CD14-positive monocyte (primary cell): ENCODE results near the gene SH2D3C. TPM values are rescaled to one million over a fixed set of nuclear protein-coding genes. Genes with fewer than 3 reads are reported as not detected.

Experiments used
- DNase-seq, 3 donors: peaks; one replicate each; pipeline ENCODE4 v3.0.0-alpha.2; 2011 to 2022
- H2AFZ ChIP-seq: 2 replicates; pipeline ENCODE4 v1.6.0; 2012; ENCODE audit warnings: mild to moderate bottlenecking, low read depth, low read length, inconsistent platforms; ENCODE audit not compliant: insufficient read depth, poor library complexity, severe bottlenecking
- H3K27ac ChIP-seq, 2 donors: 1 replicate in 1 of 2; 2 replicates in 1 of 2; pipeline ENCODE4 v1.5.1; 2012 to 2013; ENCODE audit warnings: low read length in 2 of 2, control low read depth in 1 of 2, inconsistent platforms in 1 of 2, low read depth in 1 of 2, mild to moderate bottlenecking in 1 of 2
- H3K27me3 ChIP-seq, 2 donors: one replicate each; pipeline versions ENCODE4 v1.6.0 to v1.6.1; 2011 to 2013; ENCODE audit warnings: low read length in 2 of 2; ENCODE audit not compliant: control insufficient read depth in 2 of 2, insufficient read depth in 2 of 2
- H3K36me3 ChIP-seq, 2 donors: replicated peaks in 1 of 2; 1 replicate in 1 of 2; 2 replicates in 1 of 2; pipeline versions ENCODE4 v1.5.1 to v1.6.1; 2012 to 2013; ENCODE audit warnings: low read length in 2 of 2, control low read depth in 1 of 2, inconsistent platforms in 1 of 2, mild to moderate bottlenecking in 1 of 2; ENCODE audit not compliant: insufficient read depth in 2 of 2, control insufficient read depth in 1 of 2
- H3K4me1 ChIP-seq, 2 donors: 1 replicate in 1 of 2; 2 replicates in 1 of 2; pipeline versions ENCODE4 v1.5.1 to v1.6.1; 2012 to 2013; ENCODE audit warnings: low read length in 2 of 2, control low read depth in 1 of 2, inconsistent platforms in 1 of 2, mild to moderate bottlenecking in 1 of 2, moderate library complexity in 1 of 2; ENCODE audit not compliant: insufficient read depth in 2 of 2, control insufficient read depth in 1 of 2
- H3K4me2 ChIP-seq: replicated peaks from 2 replicates; pipeline ENCODE3; 2012; ENCODE audit warnings: low read length, moderate library complexity, mild to moderate bottlenecking; ENCODE audit not compliant: poor library complexity, severe bottlenecking; ENCODE audit errors: extremely low read depth
- H3K4me3 ChIP-seq, 3 experiments: fragments of 200-600 bp in 1 of 3; sonication (generic) in 1 of 3; replicated peaks in 1 of 3; 1 replicate in 2 of 3; 2 replicates in 1 of 3; pipeline ENCODE4 v1.5.1; 2011 to 2013; ENCODE audit warnings: low read length in 3 of 3, mild to moderate bottlenecking in 3 of 3, control low read depth in 2 of 3, low read depth in 2 of 3, inconsistent platforms in 1 of 3, moderate library complexity in 1 of 3
- H3K79me2 ChIP-seq: 2 replicates; pipeline ENCODE4 v1.6.0; 2012; ENCODE audit warnings: mild to moderate bottlenecking, control low read depth, inconsistent platforms, low read length, moderate library complexity; ENCODE audit not compliant: insufficient read depth
- H3K9ac ChIP-seq: 2 replicates; pipeline ENCODE4 v1.6.0; 2017; ENCODE audit warnings: low read length, mild to moderate bottlenecking; ENCODE audit not compliant: insufficient read depth, poor library complexity, severe bottlenecking
- H3K9me3 ChIP-seq, 2 donors: replicated peaks in 1 of 2; 1 replicate in 1 of 2; 2 replicates in 1 of 2; pipeline versions ENCODE4 v1.5.1 to v1.6.1; 2012 to 2013; ENCODE audit warnings: low read length in 2 of 2, control low read depth in 1 of 2; ENCODE audit not compliant: control insufficient read depth in 1 of 2, insufficient read depth in 1 of 2
- H4K20me1 ChIP-seq: 2 replicates; pipeline ENCODE4 v1.6.0; 2012; ENCODE audit warnings: mild to moderate bottlenecking, low read length, control low read depth, moderate library complexity; ENCODE audit not compliant: insufficient read depth
- H3K27ac Mint-ChIP-seq, 7 donors: one replicate each; pipeline ENCODE4 v1.8.0; 2020; ENCODE audit warnings: mild to moderate bottlenecking in 7 of 7, mixed read lengths in 7 of 7, moderate library complexity in 6 of 7, inconsistent platforms in 2 of 7
- H3K27me3 Mint-ChIP-seq, 3 donors: one replicate each; pipeline ENCODE4 v1.8.0; 2021 to 2022; ENCODE audit warnings: low read depth in 3 of 3, mild to moderate bottlenecking in 3 of 3, mixed read lengths in 3 of 3, moderate library complexity in 3 of 3, inconsistent platforms in 1 of 3
- H3K36me3 Mint-ChIP-seq, 2 donors: one replicate each; pipeline ENCODE4 v1.8.0; 2020; ENCODE audit warnings: mixed read lengths in 2 of 2, inconsistent platforms in 1 of 2, mild to moderate bottlenecking in 1 of 2
- H3K4me1 Mint-ChIP-seq: one replicate; pipeline ENCODE4 v1.8.0; 2020; ENCODE audit warnings: mild to moderate bottlenecking, mixed read lengths
- H3K4me3 Mint-ChIP-seq, 2 donors: one replicate each; pipeline ENCODE4 v1.8.0; 2020; ENCODE audit warnings: mild to moderate bottlenecking in 2 of 2, mixed read lengths in 2 of 2, moderate library complexity in 1 of 2
- H3K9me3 Mint-ChIP-seq, 7 donors: one replicate each; pipeline ENCODE4 v1.8.0; 2020 to 2022; ENCODE audit warnings: mixed read lengths in 7 of 7, mild to moderate bottlenecking in 6 of 7, moderate library complexity in 6 of 7, inconsistent platforms in 2 of 7
- CTCF ChIP-seq: fragments of 200-600 bp; IDR thresholded peaks from one replicate; pipeline ENCODE4 v1.8.0; 2022; ENCODE audit warnings: antibody characterized with exemption, mild to moderate bottlenecking
- WGBS: methylation state at CpG from one replicate; pipeline ENCODE4 v1.1.5; 2013; ENCODE audit warnings: missing lambda C conversion rate; ENCODE audit not compliant: insufficient coverage; 5-methylcytosine and 5-hydroxymethylcytosine counted together
- intact Hi-C, 2 donors: fragments of 100-400 bp; cut with micrococcal nuclease; formaldehyde crosslinking; loops; one replicate each; pipeline versions ENCODE4 v1.15.0 to v1.15.1; 2023
- polyA plus RNA-seq, 3 donors: library from polyadenylated mRNA; depleted of rRNA in 1 of 3; unstranded in 2 of 3; stranded (reverse) in 1 of 3; fragments of 300-500 nt in 2 of 3; fragments of >200 nt in 1 of 3; fragmentation: Illumina TruSeq in 2 of 3; gene quantifications; 1 replicate in 2 of 3; 2 replicates in 1 of 3; pipeline ENCODE4 v1.2.3, GENCODE V29; 2012 to 2021

SH2D3C gene
- polyA plus RNA-seq, 3 donors, result 11.5 to 47.3 (median 20.5) TPM

GRCh38 chr9:127738666-127739065 lies 39.8 kb downstream of the SH2D3C start:
- no peak overlapping the region for H3K4me3 Mint-ChIP-seq
- Histone ChIP-seq H3K27me3 (no peaks in the 10 kb centered on the region), H3K36me3 (peaks cover 57 to 59% of the 10 kb centered on the region in 2 donors), H2AFZ (no peak overlapping the region), H3K4me3 (no peak overlapping the region), H3K4me1 (peaks cover 15 to 28% of the 10 kb centered on the region in 2 donors), H3K79me2 (no peaks in the 10 kb centered on the region), H3K4me2 (no peak overlapping the region), H3K27ac (no peak overlapping the region), H4K20me1 (peaks cover 68% of the 10 kb centered on the region), H3K9me3 (no peaks in the 10 kb centered on the region), H3K9ac (no peak overlapping the region)
- DNase-seq, result no peak
- intact Hi-C loops, result loop anchor here in 1 of 2 donors (5.0 kb wide), 2 partner anchors 129 to 179 kb away; partner anchors contain the start of gene ST6GALNAC4
- peaks cover 40 to 66% of the 10 kb centered on the region in 2 donors for H3K36me3 Mint-ChIP-seq
- TF ChIP-seq CTCF, result no peak
- peak overlapping the region in 3 of 7 donors; percentile 62 to 90 (median 77) for H3K27ac Mint-ChIP-seq
- WGBS, result 97% methylated on average over 9 of the region's 13 CpGs
- peaks cover 0 to 1% (median 0%) of the 10 kb centered on the region in 7 donors for H3K9me3 Mint-ChIP-seq
- peaks cover 0 to 3% (median 0%) of the 10 kb centered on the region in 3 donors for H3K27me3 Mint-ChIP-seq
- H3K4me1 Mint-ChIP-seq, result peaks cover 17% of the 10 kb centered on the region

GRCh38 chr9:127735530-127736185 lies 42.8 kb downstream of the SH2D3C start:
- intact Hi-C loops, result loop anchor here (1.0 to 5.0 kb wide), 6 partner anchors 35 to 184 kb away; partner anchors contain the start of gene ST6GALNAC4 (in 1 of the 2)
- Histone ChIP-seq H3K4me2 (peak overlapping the region; percentile 74), H3K27me3 (no peaks in the 10 kb centered on the region), H3K27ac (peak overlapping the region; percentile 65 to 90), H3K79me2 (no peaks in the 10 kb centered on the region), H3K9me3 (no peaks in the 10 kb centered on the region), H4K20me1 (peaks cover 68% of the 10 kb centered on the region), H3K4me3 (no peak overlapping the region), H3K4me1 (peaks cover 19 to 25% of the 10 kb centered on the region in 2 donors), H3K9ac (no peak overlapping the region), H2AFZ (no peak overlapping the region), H3K36me3 (peaks cover 43 to 58% of the 10 kb centered on the region in 2 donors)
- H3K4me3 Mint-ChIP-seq, result peak overlapping the region in 1 of 2 donors; percentile 81
- peak overlapping the region; percentile 90 to 95 (median 93) for H3K27ac Mint-ChIP-seq
- DNase-seq, result peak in 1 of 3 donors; percentile 18
- WGBS, result 47% methylated on average over 11 of the region's 15 CpGs
- H3K27me3 Mint-ChIP-seq, result peaks cover 0 to 3% (median 0%) of the 10 kb centered on the region in 3 donors
- H3K4me1 Mint-ChIP-seq, result peaks cover 17% of the 10 kb centered on the region
- peaks cover 38 to 60% of the 10 kb centered on the region in 2 donors for H3K36me3 Mint-ChIP-seq
- peak; percentile 1 for TF ChIP-seq CTCF
- H3K9me3 Mint-ChIP-seq, result peaks cover 0 to 1% (median 0%) of the 10 kb centered on the region in 7 donors
